Stimulated activated CD8-positive, alpha-beta memory T cell treated with anti-CD3 and anti-CD28 coated beads, Interleukin-7, amount 100 ng/mL, for 1 hour (primary cell): ENCODE results near the gene MAN2A2.

Experiments used
- DNase-seq, 2 donors: peaks; one replicate each; pipeline ENCODE4 v3.0.0-alpha.2; 2020; ENCODE audit warnings: low read depth in 2 of 2

MAN2A2 gene

DNA sequence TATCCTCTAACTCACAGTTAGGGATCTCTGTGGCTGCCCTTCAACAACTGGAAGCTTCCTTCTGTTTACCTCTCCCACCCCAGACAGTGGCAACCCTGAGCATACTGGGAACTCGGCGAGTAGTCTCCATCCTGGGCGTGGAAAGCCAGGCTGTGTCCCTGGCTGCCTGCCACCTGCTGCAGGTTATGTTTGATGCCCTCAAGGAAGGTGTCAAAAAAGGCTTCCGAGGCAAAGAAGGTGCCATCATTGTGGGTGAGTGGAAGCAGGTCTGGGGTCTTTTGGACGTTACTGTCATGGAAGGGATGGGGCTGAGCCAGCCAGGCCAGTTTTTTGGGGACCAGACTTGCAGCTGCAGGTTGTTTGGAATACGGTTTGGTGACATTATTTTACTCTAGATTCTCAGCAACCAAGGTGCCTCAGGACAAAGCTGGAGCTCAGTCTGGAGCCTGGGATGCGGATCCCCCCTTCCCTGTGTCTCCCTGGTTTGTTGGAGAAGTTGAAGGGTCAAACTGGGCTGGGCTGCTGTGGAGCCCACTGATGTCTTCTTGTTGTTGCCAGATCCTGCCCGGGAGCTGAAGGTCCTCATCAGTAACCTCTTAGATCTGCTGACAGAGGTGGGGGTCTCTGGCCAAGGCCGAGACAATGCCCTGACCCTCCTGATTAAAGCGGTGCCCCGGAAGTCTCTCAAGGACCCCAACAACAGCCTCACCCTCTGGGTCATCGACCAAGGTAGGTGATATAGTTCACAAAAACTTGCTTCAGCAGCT is 39.4 kb downstream of the MAN2A2 start:
- no peak for DNase-seq

DNA sequence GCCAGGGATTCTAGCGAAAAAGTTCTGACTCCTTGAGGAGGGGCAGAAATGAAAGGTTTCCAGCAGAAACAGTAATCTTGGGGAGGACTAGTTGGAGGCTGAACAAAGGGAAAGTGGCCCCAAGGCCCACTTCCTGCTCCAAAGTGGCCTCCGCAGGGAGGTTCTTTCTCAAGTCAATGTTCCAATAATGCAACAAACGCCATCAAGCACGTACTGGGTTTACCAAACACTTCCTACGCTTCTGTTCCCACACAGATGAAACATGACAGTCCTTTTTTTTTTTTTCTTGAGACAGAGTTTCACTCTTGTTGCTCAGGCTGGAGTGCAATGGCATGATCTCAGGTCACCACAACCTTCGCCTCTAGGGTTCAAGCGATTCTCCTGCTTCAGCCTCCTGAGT is 42.0 kb downstream of the MAN2A2 start:
- DNase-seq, result no peak

DNA sequence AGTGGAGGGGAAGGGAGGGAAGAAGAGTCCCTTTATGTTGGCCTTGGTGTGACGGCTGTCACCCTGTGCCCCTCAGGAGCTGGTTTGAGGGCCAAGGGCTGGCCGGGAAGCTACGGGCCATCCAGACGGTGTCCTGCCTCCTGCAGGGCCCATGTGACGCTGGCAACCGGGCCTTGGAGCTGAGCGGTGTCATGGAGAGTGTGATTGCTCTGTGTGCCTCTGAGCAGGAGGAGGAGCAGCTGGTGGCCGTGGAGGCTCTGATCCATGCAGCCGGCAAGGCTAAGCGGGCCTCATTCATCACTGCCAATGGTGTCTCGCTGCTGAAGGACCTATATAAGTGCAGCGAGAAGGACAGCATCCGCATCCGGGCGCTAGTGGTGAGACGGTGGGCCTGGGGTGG is 43.4 kb downstream of the MAN2A2 start:
- no peak for DNase-seq

DNA sequence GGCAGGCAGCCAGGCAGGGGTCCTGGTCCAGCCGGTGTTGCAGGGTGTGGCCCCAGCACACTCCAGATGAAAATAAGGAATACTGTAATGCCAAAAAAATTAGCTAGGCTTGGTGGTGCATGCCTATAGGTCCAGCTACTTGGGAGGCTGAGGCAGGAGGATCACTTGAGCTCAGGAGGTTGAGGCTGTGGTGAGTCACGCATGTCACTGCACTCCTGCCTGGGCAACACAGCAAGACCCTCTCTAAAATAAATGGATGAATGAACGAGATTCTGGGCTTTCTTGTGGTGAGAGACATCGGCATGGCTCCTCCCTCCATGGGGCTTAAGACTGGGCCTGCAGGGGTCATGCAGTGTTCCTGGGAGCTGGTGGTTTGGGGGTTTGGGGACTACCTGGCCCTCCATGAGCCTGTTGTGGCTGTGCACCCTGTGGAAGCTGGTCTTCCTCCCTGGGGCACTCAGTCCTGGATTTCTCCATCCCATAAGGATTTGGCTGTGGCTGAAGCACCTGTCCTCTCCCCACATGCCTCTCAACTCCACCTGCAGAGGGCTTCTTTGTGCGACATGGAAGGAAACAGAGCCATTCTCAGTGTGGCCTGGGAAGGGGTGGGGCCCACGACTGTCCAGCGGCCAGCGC is 44.0 kb downstream of the MAN2A2 start:
- no peak for DNase-seq

DNA sequence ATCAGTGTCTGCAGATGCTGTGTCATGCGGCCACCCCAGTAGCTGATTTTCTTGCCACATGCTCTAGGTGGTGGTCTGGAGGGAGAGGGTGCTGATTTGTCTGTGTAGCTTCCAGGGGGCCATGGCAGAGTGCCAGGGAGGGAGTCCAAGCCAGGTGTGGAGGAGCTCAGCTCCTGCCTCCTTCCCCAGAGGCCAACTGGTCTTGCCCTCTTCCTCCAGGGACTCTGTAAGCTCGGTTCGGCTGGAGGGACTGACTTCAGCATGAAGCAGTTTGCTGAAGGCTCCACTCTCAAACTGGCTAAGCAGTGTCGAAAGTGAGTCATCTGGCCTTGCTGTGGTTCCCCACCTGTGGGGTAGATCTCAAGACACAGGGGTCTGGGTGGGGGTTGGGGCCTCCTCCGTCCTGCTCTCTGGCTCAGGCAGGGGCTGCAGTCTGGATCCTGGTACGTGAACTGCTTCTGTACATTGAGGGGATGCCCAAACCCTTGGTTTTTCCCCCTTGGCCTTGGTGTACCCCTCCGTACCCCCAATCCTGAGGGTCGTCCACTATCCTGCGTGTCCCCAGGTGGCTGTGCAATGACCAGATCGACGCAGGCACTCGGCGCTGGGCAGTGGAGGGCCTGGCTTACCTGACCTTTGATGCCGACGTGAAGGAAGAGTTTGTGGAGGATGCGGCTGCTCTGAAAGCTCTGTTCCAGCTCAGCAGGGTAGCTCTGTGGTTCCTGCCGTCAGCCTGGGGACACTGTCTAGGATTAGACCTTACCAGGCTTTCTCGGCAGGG is 44.7 kb downstream of the MAN2A2 start:
- DNase-seq, result no peak

DNA sequence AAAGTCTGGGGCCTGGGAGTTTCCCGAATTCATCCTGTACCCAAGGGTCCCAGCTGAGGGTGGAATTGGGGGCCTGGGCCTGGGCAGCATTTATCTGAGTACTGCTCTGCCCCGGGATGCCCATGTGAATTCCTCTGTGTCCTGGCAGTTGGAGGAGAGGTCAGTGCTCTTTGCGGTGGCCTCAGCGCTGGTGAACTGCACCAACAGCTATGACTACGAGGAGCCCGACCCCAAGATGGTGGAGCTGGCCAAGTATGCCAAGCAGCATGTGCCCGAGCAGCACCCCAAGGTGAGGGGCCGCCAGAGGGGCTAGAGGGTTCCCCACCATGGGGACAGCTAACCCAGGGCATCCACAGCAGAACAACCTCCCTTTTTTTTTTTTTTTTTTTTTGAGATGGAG is 45.4 kb downstream of the MAN2A2 start:
- DNase-seq, result no peak

DNA sequence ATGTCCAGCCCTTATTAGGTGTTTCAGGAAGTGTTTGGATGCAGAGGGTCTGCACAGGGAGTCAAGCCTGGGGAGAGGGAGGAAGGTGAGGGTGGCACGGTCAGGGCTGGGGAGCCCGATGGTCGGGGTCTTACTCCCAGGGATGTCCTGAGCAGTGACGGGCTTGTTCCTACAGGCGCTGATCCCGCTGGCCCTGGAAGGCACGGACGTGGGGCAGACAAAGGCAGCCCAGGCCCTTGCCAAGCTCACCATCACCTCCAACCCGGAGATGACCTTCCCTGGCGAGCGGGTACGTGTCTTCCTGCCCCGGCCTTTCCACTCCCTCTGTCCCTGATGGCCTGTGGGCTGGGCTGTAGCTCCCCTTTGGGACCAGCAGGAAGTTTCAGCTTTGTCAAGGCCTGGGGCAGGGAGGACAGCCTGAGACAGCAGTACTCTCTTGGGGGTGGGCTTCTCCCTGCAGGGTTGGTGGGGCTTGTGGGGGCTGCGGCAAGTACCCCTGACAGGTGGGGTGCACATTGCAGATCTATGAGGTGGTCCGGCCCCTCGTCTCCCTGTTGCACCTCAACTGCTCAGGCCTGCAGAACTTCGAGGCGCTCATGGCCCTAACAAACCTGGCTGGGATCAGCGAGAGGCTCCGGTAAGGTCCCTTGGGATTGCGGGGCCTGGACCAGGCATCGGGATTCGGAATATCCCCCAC is 47.0 kb downstream of the MAN2A2 start:
- DNase-seq, result no peak

DNA sequence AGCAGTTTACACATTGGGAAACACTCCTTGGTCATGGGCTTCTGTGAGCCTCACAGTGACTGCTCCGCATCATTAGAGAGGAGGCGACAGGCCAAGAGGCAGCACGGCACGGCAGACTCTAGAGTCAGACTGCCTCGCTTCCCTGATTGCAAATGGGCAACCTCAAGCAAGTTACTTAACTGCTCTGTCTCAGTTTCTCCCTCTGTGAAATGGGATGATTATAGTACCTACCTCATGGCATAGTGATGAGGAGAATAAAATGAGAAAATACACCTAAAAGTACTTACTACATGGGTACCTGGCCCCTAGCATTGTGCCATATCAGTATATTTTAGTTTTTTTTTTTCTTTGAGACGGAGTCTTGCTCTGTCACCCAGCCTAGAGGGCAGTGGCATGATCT is 47.6 kb downstream of the MAN2A2 start:
- no peak for DNase-seq

DNA sequence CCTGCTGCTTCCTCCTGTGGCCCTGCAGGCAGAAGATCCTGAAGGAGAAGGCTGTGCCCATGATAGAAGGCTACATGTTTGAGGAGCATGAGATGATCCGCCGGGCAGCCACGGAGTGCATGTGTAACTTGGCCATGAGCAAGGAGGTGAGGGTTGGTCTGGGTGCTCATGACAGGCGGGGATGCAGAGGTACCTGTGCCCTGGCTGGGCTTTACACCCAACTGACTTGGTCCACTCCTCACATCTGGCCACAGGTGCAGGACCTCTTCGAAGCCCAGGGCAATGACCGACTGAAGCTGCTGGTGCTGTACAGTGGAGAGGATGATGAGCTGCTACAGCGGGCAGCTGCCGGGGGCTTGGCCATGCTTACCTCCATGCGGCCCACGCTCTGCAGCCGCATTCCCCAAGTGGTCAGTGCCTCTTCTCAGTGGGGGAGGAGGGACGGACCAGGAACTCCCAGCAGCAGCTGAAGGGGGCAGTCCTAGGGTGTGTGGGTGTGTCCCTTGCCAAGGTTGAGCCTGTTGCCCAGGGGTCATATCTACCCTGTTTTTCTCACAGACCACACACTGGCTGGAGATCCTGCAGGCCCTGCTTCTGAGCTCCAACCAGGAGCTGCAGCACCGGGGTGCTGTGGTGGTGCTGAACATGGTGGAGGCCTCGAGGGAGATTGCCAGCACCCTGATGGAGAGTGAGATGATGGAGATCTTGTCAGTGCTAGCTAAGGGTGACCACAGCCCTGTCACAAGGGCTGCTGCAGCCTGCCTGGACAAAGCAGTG is 50.0 kb downstream of the MAN2A2 start:
- no peak for DNase-seq

DNA sequence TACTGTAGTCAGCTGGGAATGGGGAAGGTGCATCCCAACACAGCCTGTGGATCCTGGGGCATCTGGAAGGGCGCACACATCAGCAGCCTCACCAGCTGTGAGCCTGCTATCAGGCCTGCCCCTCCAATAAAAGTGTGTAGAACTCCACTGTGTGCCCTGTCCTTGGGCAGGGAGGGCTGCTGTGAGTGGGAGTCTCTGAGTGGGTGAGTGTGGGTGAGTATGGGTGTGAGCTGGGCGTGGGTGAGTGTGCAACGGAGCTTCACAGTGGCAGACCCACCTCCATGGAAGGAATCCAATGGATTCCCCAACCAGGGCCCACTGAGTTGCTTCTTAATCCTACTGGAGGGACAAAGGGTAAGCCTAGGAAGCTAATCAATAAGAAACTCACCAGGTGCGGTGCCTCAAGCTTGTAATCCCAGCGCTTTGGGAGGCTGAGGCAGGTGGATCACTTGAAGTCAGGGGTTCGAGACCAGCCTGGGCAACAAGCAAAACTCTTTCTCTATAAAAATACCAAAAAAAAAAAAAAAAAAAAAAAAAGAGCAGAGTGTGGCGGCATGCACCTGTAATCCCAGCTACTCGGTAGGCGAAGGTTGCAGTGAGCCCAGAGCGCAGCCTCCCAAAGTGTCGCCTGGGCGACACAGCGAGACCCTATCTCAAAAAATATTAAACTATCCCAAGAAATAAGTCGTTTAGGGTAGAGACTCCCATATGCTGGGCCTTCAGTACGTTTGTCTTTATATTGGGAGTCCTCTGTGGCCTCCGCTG is 51.0 kb downstream of the MAN2A2 start:
- no peak for DNase-seq

DNA sequence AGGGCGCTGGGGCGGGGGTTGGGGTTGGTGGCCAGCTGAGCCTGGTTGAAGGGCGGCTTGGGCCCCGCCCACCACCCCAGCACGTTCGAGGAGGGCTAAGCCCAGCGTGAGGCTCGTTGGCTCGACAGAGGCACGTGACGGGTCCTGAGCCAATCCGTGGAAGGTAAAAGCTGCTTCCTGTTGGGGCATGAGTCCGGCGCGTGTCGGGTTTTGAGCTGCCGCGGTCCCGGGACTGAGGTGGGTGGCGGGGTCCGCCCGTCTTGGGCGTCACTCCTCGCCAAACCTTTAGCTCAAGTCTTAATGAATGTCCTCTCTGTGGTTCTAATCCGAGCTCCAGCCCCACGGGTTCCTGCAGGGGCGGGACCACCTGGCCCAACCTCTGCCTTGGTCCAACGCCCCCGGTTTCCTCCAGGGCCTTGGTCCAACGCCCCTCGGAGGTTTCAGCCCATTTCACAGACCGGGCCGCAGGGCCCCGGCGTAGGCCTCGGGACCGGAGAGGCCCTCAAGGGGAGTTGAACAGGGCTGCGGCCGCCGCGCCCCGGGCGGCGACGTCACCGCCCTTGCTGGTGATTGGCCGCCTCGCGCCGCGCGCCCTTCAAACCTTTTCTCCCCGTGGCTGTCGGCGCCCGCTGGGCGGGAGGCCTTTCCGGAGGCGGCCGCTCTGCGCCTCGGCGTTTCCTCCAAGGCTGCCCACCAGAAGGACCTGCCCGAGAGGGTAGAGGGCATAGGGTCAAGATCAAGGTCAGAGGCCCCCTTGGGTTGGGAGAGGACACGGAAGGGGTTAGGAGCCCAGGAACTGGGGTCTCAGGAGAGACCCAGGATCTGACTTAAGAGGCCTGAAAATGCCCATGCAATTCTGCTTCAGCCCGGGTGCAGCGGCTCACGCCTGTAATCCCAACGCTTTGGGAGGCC is 51.9 kb downstream of the MAN2A2 start, which contains the start of gene RCCD1:
RCCD1 (plus strand) TSS at position 173 of the 912 bp plus-strand sequence. CDS start 1,851 bp downstream, outside the sequence.
- peak; percentile 68 to 72 for DNase-seq

DNA sequence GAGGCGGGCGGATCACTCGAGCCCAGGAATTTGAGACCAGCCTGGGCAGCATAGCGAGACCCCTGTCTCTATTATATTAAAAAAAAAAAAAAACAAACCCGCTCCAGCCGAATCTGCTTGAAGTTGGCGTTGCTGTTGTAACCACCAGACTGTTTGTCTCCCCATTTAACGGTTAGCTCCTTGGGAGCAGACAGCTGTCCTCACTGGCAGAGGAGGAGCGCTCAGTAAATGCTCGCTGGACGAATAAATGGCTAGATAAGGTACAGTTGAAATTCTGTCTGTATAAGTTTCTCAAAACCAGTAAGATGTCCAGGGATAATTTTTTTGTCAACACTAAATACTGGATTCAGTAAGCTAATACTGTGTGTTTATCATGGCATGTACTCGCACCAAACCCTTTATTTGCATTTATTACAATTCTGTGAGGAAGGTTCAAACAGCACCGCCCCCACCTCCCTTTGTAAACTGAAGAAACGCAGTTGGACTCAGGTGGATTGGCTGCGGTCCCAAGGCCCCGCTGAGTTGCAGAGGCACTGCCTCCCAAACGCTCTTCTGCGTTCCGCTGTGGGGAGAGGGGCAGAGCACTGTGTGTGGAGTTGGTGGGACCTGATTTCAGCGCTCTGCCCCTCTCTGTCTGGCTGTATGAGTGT is 52.6 kb downstream of the MAN2A2 start:
- DNase-seq, result no peak

DNA sequence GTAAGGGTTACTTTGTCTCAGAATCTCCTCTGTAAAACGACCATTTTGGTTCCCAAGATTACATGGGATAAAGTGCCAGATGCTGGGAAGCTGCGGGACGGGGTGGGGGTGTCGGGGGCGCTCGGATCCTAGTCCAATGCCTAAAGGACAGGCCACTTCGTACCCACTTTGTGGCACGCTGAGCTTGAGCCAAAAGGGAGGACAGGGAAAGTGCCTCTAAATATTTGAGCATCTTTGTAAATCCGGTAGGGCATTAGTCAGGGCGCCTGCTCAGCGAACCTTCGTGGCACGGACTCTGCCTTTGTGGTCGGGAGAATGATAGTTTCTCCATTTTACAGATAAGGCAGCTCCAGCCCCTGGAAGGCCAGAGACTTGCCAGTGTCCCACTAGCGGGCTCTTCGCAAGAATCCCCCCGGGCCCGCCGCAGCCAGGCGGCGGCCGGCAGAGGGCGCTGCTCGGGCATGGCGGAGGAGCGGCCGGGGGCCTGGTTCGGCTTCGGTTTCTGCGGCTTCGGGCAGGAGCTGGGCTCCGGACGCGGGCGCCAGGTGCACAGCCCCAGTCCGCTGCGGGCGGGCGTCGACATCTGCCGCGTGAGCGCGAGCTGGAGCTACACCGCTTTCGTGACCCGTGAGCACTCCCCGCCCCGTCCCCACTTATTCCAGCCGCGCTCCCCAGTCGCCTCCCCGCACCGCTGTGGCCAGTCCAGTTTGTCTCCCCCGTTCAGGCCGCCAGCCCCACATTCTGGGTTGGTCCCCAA is 53.4 kb downstream of the MAN2A2 start:
- DNase-seq, result peak; percentile 33 to 37

DNA sequence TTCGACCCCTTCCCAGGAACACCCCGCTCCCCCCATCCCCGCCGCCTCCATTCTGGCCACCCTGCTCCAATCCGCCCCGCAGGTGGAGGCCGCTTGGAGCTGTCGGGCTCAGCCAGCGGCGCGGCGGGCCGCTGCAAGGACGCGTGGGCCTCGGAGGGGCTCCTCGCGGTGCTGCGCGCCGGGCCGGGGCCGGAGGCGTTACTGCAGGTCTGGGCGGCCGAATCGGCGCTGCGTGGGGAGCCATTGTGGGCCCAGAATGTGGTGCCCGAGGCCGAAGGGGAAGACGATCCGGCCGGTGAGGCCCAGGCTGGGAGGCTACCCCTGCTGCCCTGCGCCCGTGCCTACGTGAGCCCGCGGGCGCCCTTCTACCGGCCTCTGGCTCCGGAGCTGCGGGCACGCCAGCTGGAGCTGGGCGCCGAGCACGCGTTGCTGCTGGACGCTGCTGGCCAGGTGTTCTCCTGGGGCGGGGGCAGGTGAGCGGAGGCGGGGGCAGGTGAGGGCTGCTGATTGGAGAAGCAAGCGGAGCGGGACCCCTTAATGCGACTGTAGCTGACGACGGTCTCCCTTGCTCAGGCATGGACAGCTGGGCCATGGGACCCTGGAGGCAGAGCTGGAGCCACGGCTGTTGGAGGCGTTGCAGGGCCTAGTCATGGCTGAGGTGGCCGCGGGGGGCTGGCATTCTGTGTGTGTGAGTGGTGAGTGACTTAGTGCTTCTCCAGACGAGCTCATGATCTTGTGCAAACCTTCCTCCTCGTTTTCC is 54.1 kb downstream of the MAN2A2 start:
- no peak for DNase-seq

DNA sequence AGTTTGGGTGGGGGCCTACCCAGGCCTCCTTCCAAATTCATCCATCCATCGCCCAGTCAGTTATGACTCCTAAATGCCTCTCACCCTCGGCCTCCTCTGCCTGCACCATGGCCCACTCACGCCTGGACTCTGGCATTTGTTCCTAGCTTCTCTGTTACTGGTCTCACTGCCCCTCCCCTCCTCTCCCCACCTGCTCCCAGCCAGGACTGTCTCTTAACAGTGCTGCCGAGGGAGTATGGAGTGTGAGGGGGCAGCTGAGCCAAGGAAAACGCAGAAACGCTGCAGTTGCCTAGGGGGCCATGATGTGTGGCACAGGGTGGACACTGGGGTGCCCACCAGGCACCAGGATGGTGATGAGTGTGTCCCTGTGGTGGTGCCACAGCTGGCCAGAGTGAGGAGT is 54.7 kb downstream of the MAN2A2 start:
- DNase-seq, result no peak

DNA sequence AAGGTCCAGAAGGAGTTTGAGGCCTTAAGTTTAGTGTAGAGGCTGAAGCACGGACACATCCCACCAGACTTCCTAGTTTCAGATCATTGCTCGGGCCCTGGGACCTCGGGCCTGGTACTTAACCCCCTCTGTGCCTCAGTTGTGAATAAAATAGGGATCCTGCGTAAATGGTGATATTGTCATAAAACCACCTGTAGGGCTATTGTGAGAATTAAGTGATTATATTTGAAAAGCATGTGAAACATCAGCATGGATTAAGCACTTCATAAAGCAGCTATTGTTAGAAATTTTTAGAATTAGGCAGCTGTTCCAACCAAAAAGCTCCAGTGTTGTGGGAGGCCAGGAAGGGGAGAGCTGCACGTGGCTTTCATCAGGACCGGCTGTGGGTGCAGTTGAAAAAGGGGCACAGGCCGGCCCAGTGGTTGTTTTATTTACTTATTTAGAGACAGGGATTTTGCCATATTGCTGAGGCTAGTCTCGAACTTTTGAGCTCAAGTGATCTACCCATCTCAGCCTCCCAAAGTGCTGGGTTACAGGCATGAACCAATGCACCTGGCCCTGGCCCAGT is 56.0 kb downstream of the MAN2A2 start:
- no peak for DNase-seq

DNA sequence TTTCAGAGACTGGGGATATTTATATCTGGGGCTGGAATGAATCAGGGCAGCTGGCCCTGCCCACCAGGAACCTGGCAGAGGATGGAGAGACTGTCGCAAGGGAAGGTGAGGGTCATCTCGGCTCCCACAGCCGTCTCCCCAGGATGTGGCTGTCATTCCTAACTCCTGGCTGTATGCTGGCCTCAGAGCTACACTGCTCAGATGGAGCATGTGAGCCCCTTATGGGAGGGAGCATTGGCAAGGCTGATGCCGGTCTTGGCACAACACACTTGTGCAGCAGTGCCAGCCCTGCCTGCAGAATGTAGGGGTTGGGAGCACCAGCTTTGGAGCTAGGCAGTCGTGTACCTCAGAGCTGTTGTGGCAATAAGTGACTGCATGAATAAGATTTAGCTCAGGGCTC is 56.8 kb downstream of the MAN2A2 start:
- DNase-seq, result no peak
